RWPE1 (cell line): ENCODE data around the gene PSTK.

Experiments used
- CTCF ChIA-PET: fragments of 350-600 bp; sonication (Branson Sonifier 250); formaldehyde crosslinking; extraction: SDS; loops from one replicate; lab custom pipeline; 2021; lab: Yijun Ruan, JAX
- POLR2A ChIA-PET: fragments of 400-600 bp; formaldehyde crosslinking; extraction: SDS; loops from one replicate; lab custom pipeline; 2020; ENCODE audit warnings: antibody characterized with exemption; ENCODE audit not compliant: low non-redundant PET; lab: Yijun Ruan, JAX
- DNase-seq: peaks from one replicate; pipeline ENCODE4 v3.0.0; 2012; ENCODE audit warnings: low spot score
- H3K27ac ChIP-seq: fragments of 450-650 bp; 2 replicates; pipeline ENCODE4 v1.5.1; 2017
- TF ChIP-seq, protein P1 (sequence below): fragments of 450-650 bp; conservative IDR thresholded peaks from 2 replicates; pipeline ENCODE4 v1.5.1; 2017; ENCODE audit warnings: low read depth, mild to moderate bottlenecking

The PSTK gene

DNA sequence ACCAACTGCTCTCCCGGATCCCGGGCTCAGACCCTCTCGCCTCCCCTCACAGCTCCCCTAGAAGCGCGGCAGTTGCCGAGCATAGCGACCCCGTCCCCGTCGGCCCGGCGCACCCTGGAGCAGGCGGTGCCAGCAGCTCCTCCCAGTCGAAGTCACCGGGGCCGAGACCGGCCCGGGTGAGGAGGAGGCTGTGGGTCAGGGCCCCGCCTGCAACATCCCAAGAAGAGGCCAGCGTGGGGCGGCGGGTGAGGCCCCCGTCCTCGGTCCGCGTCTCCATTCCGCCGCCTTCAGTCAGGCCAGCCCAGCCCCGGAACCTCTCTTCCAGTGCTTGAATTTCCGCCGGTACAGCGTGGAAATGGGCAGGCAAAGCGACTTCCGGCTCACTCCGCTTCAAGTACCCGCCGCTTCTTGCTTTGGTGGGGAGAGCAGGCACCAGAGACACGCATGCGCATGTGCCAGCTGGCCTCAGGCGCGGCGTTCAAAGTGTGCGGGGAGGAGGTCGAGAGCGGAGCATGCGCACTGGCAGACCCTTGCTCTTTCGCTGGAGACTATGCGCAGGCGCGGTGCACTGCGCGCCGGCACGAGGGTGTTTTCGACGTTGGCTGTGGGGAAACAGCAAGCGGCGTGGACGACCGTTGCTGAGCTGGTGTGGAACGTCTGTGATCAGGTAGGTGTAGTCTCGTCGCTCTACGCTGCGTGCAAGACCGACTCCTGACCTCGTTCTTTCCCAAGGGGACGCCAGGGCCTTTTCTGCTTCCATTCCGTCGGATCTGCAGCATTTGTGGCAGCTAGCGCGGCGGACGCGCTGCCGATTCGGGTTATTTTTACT is 26.1 kb upstream of the PSTK start, which contains the start of gene C10orf88:
C10orf88 (minus strand) TSS at position 326 of the 829 bp plus-strand sequence; CDS start at position 277, 49 bp downstream.
- TF ChIP-seq, protein P1, sequence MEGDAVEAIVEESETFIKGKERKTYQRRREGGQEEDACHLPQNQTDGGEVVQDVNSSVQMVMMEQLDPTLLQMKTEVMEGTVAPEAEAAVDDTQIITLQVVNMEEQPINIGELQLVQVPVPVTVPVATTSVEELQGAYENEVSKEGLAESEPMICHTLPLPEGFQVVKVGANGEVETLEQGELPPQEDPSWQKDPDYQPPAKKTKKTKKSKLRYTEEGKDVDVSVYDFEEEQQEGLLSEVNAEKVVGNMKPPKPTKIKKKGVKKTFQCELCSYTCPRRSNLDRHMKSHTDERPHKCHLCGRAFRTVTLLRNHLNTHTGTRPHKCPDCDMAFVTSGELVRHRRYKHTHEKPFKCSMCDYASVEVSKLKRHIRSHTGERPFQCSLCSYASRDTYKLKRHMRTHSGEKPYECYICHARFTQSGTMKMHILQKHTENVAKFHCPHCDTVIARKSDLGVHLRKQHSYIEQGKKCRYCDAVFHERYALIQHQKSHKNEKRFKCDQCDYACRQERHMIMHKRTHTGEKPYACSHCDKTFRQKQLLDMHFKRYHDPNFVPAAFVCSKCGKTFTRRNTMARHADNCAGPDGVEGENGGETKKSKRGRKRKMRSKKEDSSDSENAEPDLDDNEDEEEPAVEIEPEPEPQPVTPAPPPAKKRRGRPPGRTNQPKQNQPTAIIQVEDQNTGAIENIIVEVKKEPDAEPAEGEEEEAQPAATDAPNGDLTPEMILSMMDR = no peak
- peak within 1 kb of the TSS; percentile 80 for H3K27ac ChIP-seq
- peak; percentile 99 for DNase-seq
- ChIA-PET POLR2A (interaction anchor here (0.5 to 0.8 kb wide), 4 partner anchors 26 to 1135 kb away, joined by 3 to 4 read pairs (median 3); partner anchors contain the start of gene PSTK), CTCF (interaction anchor here (0.6 kb wide), 2 partner anchors 36 to 190 kb away, joined by 4 read pairs; no protein-coding TSS in a partner anchor)

GRCh38 chr10:122954731-122955050 is 25.5 kb upstream of the PSTK start:
- no peak for DNase-seq
- TF ChIP-seq, protein P1 = no peak
- ChIA-PET CTCF (interaction anchor here (0.6 kb wide), 1 partner anchor 36 kb away, joined by 4 read pairs; no protein-coding TSS in a partner anchor), POLR2A (no interaction called here)
- H3K27ac ChIP-seq = peak overlapping the region; percentile 80

GRCh38 chr10:122955892-122956291 is 24.3 kb upstream of the PSTK start:
- TF ChIP-seq, protein P1 = no peak
- POLR2A ChIA-PET = no interaction called here
- CTCF ChIA-PET = no interaction called here
- H3K27ac ChIP-seq = no peak overlapping the region
- no peak for DNase-seq

DNA sequence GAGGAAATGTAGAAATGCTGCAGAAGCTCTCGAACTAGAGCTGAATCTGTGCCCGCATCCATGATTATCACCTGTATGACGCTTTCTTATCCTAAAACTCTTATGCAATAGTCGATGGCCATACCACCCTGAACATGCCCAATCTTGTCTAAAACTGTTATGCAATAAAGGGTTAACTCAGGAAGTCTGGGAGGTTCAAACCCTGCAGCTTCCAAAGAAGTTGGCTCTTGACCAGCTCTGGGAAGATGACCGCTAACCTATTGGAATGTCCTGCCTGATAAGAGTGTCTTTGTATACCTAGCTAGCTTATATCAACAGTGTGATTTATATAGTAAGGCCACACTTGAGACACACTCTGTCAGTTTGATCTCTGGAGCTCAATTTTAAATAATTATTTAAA is 22.7 kb upstream of the PSTK start:
- no peak overlapping the region for H3K27ac ChIP-seq
- CTCF ChIA-PET = interaction anchor here (0.6 kb wide), 1 partner anchor 1221 kb away, joined by 3 read pairs; no protein-coding TSS in a partner anchor
- POLR2A ChIA-PET = no interaction called here
- peak; percentile 15 for DNase-seq
- TF ChIP-seq, protein P1 = no peak

DNA sequence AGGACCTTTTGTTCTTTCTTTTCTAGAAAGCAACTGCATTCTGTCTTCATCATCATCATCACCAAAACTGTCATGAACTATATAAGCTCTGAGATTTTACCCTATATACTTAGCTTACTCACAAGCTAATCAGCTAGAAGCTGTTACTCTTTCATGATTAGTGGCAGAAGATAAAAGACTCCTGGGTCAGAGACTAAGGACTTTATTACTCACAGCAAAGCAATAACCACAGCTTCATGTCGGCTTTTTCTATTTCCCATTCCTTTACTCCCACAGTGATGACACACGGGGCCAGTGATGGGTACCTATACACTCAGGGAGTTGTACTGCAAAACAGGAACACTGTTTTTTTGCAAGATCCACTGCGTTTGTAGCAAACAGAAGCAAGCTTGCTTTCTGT is 17.8 kb upstream of the PSTK start:
- ChIA-PET CTCF (no interaction called here), POLR2A (interaction anchor here (0.7 kb wide), 1 partner anchor 198 kb away, joined by 3 read pairs; no protein-coding TSS in a partner anchor)
- DNase-seq = no peak
- TF ChIP-seq, protein P1 = no peak
- H3K27ac ChIP-seq = no peak overlapping the region

GRCh38 chr10:122966879-122967278 is 13.3 kb upstream of the PSTK start:
- CTCF ChIA-PET = no interaction called here
- POLR2A ChIA-PET = no interaction called here
- no peak overlapping the region for H3K27ac ChIP-seq
- no peak for DNase-seq
- TF ChIP-seq, protein P1 = no peak
